ENCODE results near the gene CCNF. TPM values are rescaled to one million over a fixed set of nuclear protein-coding genes. Genes with fewer than 3 reads are reported as not detected.

Gene CCNF
- total and polyA plus RNA-seq, 10 of the 15 experiments (the other 5 are each of a cell fraction or from before 2014, with no cell fraction given): 4.0 to 63.2 (median 27.5) TPM

GRCh38 chr16:2459647-2460390 is 30.6 kb downstream of the CCNF start, which contains the start of gene TEDC2 (continued):
- TF ChIP-seq, protein P1, sequence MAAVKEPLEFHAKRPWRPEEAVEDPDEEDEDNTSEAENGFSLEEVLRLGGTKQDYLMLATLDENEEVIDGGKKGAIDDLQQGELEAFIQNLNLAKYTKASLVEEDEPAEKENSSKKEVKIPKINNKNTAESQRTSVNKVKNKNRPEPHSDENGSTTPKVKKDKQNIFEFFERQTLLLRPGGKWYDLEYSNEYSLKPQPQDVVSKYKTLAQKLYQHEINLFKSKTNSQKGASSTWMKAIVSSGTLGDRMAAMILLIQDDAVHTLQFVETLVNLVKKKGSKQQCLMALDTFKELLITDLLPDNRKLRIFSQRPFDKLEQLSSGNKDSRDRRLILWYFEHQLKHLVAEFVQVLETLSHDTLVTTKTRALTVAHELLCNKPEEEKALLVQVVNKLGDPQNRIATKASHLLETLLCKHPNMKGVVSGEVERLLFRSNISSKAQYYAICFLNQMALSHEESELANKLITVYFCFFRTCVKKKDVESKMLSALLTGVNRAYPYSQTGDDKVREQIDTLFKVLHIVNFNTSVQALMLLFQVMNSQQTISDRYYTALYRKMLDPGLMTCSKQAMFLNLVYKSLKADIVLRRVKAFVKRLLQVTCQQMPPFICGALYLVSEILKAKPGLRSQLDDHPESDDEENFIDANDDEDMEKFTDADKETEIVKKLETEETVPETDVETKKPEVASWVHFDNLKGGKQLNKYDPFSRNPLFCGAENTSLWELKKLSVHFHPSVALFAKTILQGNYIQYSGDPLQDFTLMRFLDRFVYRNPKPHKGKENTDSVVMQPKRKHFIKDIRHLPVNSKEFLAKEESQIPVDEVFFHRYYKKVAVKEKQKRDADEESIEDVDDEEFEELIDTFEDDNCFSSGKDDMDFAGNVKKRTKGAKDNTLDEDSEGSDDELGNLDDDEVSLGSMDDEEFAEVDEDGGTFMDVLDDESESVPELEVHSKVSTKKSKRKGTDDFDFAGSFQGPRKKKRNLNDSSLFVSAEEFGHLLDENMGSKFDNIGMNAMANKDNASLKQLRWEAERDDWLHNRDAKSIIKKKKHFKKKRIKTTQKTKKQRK (IDR thresholded peaks at IDR 0.05; ENCODE audit: low read depth, low read length): no peak
- TF ChIP-seq ZNF274 (IDR thresholded peaks at IDR 0.05; ENCODE audit: insufficient read depth, insufficient read length) (no peak), ATF2 (IDR thresholded peaks at IDR 0.05; ENCODE audit: low read length) (no peak), HCFC1 (IDR thresholded peaks at IDR 0.05; ENCODE audit: low read length) (no peak), POLR2AphosphoS2 (IDR thresholded peaks at IDR 0.05; ENCODE audit: low read depth, low read length) (peak; percentile 42; the same call in 1 of the 2 replicates), E2F8 (IDR thresholded peaks at IDR 0.05; ENCODE audit: low read depth, partially characterized antibody) (no peak), CREM (IDR thresholded peaks at IDR 0.05; ENCODE audit: low read depth) (peak; percentile 50; the same call in 1 of the 2 replicates), TCF12 (IDR thresholded peaks at IDR 0.05; ENCODE audit: low read depth, low read length) (0 out of 2 replicates have a peak, but pooled peaks have one; percentile 7), TCF7 (IDR thresholded peaks at IDR 0.05; ENCODE audit: borderline replicate concordance) (no peak), ZNF207 (IDR thresholded peaks at IDR 0.05; ENCODE audit: borderline replicate concordance) (no peak), CBFB (IDR thresholded peaks at IDR 0.05; ENCODE audit: low read depth) (no peak), BHLHE40 (IDR thresholded peaks at IDR 0.05; ENCODE audit: borderline replicate concordance in 1 of 2, low read depth in 2 of 2, low read length in 1 of 2) (peak in 1 of 2 experiments; percentile 24; a peak in 1 of 4 replicates), CBX5 (IDR thresholded peaks at IDR 0.05; ENCODE audit: low read depth) (no peak), PAX5 (IDR thresholded peaks at IDR 0.05; ENCODE audit: borderline replicate concordance, low read depth, low read length) (no peak), BCL11A (IDR thresholded peaks at IDR 0.05; ENCODE audit: low read depth, low read length) (no peak), HDAC6 (IDR thresholded peaks at IDR 0.05; ENCODE audit: unreplicated experiment) (no peak), STAT1 (conservative IDR thresholded peaks at IDR 0.05) (no peak)
- TF ChIP-seq, protein P2, sequence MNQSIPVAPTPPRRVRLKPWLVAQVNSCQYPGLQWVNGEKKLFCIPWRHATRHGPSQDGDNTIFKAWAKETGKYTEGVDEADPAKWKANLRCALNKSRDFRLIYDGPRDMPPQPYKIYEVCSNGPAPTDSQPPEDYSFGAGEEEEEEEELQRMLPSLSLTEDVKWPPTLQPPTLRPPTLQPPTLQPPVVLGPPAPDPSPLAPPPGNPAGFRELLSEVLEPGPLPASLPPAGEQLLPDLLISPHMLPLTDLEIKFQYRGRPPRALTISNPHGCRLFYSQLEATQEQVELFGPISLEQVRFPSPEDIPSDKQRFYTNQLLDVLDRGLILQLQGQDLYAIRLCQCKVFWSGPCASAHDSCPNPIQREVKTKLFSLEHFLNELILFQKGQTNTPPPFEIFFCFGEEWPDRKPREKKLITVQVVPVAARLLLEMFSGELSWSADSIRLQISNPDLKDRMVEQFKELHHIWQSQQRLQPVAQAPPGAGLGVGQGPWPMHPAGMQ (IDR thresholded peaks at IDR 0.05; ENCODE audit: borderline replicate concordance): no peak
